Tibial artery (tissue), 4 donors: ENCODE results near the gene POGLUT3.

Experiments
- DNase-seq, 2 donors: peaks; one replicate each; pipeline ENCODE4 v3.0.0-alpha.2; 2019
- H3K27ac ChIP-seq, 2 donors: fragments of 200-600 bp; sonication (generic) in 1 of 2; 1 replicate in 1 of 2; 2 replicates in 1 of 2; pipeline ENCODE4 v1.5.1; 2018 to 2019; ENCODE audit warnings: mild to moderate bottlenecking in 1 of 2
- H3K27me3 ChIP-seq, 2 donors: fragments of 200-600 bp; sonication (generic) in 1 of 2; one replicate each; pipeline versions ENCODE4 v1.5.1 to v1.6.0; 2016 to 2019
- H3K36me3 ChIP-seq, 3 donors: fragments of 200-600 bp; sonication (generic) in 2 of 3; one replicate each; pipeline ENCODE4 v1.5.1; 2016 to 2019; ENCODE audit warnings: mild to moderate bottlenecking in 2 of 3
- H3K4me1 ChIP-seq, 4 donors: fragments of 200-600 bp; sonication (generic) in 2 of 4; 1 replicate in 3 of 4; 2 replicates in 1 of 4; pipeline ENCODE4 v1.5.1; 2016 to 2019
- H3K4me3 ChIP-seq, 2 donors: fragments of 200-600 bp; sonication (generic) in 1 of 2; 1 replicate in 1 of 2; 2 replicates in 1 of 2; pipeline ENCODE4 v1.5.1; 2018 to 2019; ENCODE audit warnings: mild to moderate bottlenecking in 2 of 2
- H3K9me3 ChIP-seq, 3 donors: fragments of 200-600 bp; sonication (generic) in 1 of 3; one replicate each; pipeline ENCODE4 v1.5.1; 2016 to 2019
- CTCF ChIP-seq, 2 experiments: fragments of 200-600 bp in 1 of 2; fragments of 450-650 bp in 1 of 2; IDR thresholded peaks; one replicate each; pipeline ENCODE4 v1.5.1; 2017 to 2019; ENCODE audit warnings: antibody characterized with exemption in 2 of 2, mild to moderate bottlenecking in 1 of 2, moderate library complexity in 1 of 2
- intact Hi-C: fragments of 100-400 bp; cut with DNase I; formaldehyde crosslinking; loops from one replicate; pipeline ENCODE4 v1.15.0; 2023; ENCODE audit warnings: low total_unique reads

Gene POGLUT3

DNA sequence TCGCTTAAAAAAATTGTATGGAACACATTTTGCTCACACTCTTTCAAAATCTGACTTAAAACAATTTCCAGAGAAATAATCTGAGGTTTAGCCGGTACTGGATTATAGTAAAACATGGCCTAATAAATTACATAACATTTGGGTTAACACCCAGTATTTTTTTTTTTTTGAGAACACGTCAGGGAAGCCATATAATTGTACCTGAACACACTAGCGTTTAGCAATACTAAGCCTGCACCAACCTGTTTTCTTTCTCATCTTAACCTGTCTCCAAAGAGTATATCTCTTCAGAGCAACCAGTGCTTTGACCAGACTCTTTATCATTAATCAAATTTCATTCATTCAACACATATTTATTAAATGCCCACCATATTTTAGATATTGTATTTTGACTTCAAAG is 2.0 kb upstream of the POGLUT3 start:
- Histone ChIP-seq H3K27me3 (no peaks in the 10 kb centered on the region), H3K9me3 (no peaks in the 10 kb centered on the region), H3K4me3 (no peak overlapping the region), H3K27ac (no peak overlapping the region), H3K4me1 (peaks cover 0 to 14% (median 6%) of the 10 kb centered on the region in 4 donors), H3K36me3 (no peaks in the 10 kb centered on the region)
- intact Hi-C loops: no loop called here
- TF ChIP-seq CTCF (IDR thresholded peaks at IDR 0.05): no peak
- DNase-seq: no peak

DNA sequence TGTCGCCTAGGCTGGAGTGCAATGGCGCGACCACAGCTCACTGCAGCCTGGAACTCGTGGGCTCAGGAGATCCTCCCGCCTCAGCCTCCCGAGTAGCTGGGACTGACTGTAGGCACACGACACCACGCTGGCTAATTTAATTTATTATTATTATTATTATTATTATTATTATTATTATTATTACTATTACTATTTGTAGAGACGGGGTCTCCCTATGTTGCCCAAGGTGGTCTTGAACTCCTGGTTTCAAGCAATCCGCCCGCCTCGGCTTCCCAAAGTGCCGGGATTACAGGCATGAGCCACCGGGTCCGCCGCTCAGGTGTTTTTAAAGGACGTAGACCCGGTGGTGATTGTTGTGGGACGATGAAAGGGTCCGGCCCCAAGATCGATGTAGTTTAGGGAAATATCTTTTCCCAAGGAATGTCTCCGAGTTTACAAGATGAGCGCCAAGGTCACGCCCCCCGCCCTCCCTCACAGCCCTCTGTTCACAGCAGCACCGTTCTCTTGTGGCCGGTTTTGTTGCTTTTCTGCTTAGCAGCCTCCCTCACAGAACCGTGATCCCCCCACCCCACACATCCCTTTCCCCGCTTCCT is 728 bp upstream of the POGLUT3 start:
- no peaks in the 10 kb centered on the region for H3K36me3 ChIP-seq
- H3K27me3 ChIP-seq: no peaks in the 10 kb centered on the region
- no peak for DNase-seq
- intact Hi-C loops: loop anchor here (2.0 to 10.0 kb wide), 2 partner anchors 32 to 166 kb away; partner anchors contain the start of genes C11orf65 and DDX10
- TF ChIP-seq CTCF (IDR thresholded peaks at IDR 0.05): no peak
- H3K27ac ChIP-seq: peak overlapping the region; percentile 87 to 97
- peaks cover 0 to 14% (median 6%) of the 10 kb centered on the region in 4 donors for H3K4me1 ChIP-seq
- no peaks in the 10 kb centered on the region for H3K9me3 ChIP-seq
- peak overlapping the region; percentile 68 to 96 for H3K4me3 ChIP-seq

- H3K4me3 ChIP-seq: peak overlapping the region; percentile 68 to 96
- H3K4me1 ChIP-seq: peaks cover 0 to 14% (median 6%) of the 10 kb centered on the region in 4 donors
- H3K27ac ChIP-seq: peak overlapping the region; percentile 87 to 97
- intact Hi-C loops: loop anchor here (2.0 to 10.0 kb wide), 2 partner anchors 31 to 167 kb away; partner anchors contain the start of genes C11orf65 and DDX10
- TF ChIP-seq CTCF (IDR thresholded peaks at IDR 0.05): no peak
- H3K27me3 ChIP-seq: no peaks in the 10 kb centered on the region
- no peaks in the 10 kb centered on the region for H3K36me3 ChIP-seq
- H3K9me3 ChIP-seq: no peaks in the 10 kb centered on the region
- DNase-seq: peak; percentile 93 to 94
Measured at GRCh38 chr11:108497317-108498045, 703 bp downstream of the POGLUT3 start.

- Histone ChIP-seq H3K4me3 (peak overlapping the region; percentile 68 to 96), H3K27ac (peak overlapping the region; percentile 87 to 97), H3K4me1 (peaks cover 0 to 14% (median 6%) of the 10 kb centered on the region in 4 donors), H3K27me3 (no peaks in the 10 kb centered on the region), H3K36me3 (no peaks in the 10 kb centered on the region), H3K9me3 (no peaks in the 10 kb centered on the region)
- intact Hi-C loops: loop anchor here (10.0 kb wide), 1 partner anchor 168 kb away; the partner anchor contains the start of gene DDX10
- DNase-seq: no peak
- TF ChIP-seq CTCF (IDR thresholded peaks at IDR 0.05): no peak
Measured at GRCh38 chr11:108496643-108497256, 1.4 kb downstream of the POGLUT3 start.

DNA sequence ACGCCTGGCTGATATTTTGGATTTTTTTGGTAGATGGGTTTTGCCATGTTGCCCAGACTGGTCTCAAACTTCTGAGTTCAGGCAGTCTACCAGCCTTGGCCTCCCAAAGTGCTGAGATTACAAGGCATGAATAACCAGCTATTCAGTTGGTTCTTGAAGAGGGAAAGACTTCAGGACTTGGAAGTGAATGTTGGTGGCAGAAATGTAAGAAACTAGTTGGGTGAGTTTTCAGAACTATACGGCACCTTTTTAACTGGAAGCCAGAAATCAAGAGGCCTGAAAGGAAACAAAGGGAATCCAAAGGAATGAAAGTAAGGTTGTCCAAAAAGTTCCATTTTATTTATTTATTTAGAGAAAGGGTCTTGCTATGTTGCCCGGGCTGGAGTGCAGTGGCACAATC is 2.9 kb downstream of the POGLUT3 start:
- Histone ChIP-seq H3K27me3 (no peaks in the 10 kb centered on the region), H3K27ac (no peak overlapping the region), H3K9me3 (no peaks in the 10 kb centered on the region), H3K4me3 (no peak overlapping the region), H3K36me3 (peaks cover 0 to 5% (median 1%) of the 10 kb centered on the region in 3 donors), H3K4me1 (peaks cover 0 to 14% (median 6%) of the 10 kb centered on the region in 4 donors)
- no peak for DNase-seq
- no peak for TF ChIP-seq CTCF (IDR thresholded peaks at IDR 0.05)
- intact Hi-C loops: loop anchor here (10.0 kb wide), 1 partner anchor 169 kb away; the partner anchor contains the start of gene DDX10
